Spleen (tissue), 11 donors: Measurements from ENCODE around the gene DNAH6. TPM values are rescaled to one million over a fixed set of nuclear protein-coding genes. Genes with fewer than 3 reads are reported as not detected.

Experiments
- DNase-seq: peaks from one replicate; pipeline ENCODE4 v3.0.0-alpha.2; 2020
- H3K27ac ChIP-seq, 8 donors: fragments of 200-600 bp; sonication (generic) in 7 of 8; 1 replicate in 4 of 8; 2 replicates in 4 of 8; pipeline versions ENCODE4 v1.5.0 to v1.8.0; 2016 to 2021; ENCODE audit warnings: inconsistent platforms in 4 of 8, mild to moderate bottlenecking in 4 of 8, moderate library complexity in 1 of 8
- H3K27me3 ChIP-seq, 7 donors: fragments of 200-600 bp; sonication (generic) in 6 of 7; replicated peaks in 1 of 7; 1 replicate in 4 of 7; 2 replicates in 3 of 7; pipeline versions ENCODE4 v1.5.0 to v1.8.0; 2016 to 2021; ENCODE audit warnings: inconsistent platforms in 3 of 7, mild to moderate bottlenecking in 1 of 7
- H3K36me3 ChIP-seq, 6 donors: fragments of 200-600 bp; sonication (generic) in 5 of 6; 1 replicate in 4 of 6; 2 replicates in 2 of 6; pipeline versions ENCODE4 v1.5.0 to v1.8.0; 2016 to 2021; ENCODE audit warnings: inconsistent platforms in 2 of 6
- H3K4me1 ChIP-seq, 6 donors: fragments of 200-600 bp; sonication (generic) in 5 of 6; 1 replicate in 3 of 6; 2 replicates in 3 of 6; pipeline versions ENCODE4 v1.5.0 to v1.8.0; 2016 to 2021; ENCODE audit warnings: inconsistent platforms in 3 of 6
- H3K4me3 ChIP-seq, 8 donors: fragments of 200-600 bp; sonication (generic) in 7 of 8; 1 replicate in 4 of 8; 2 replicates in 4 of 8; pipeline versions ENCODE4 v1.5.0 to v1.8.0; 2016 to 2021; ENCODE audit warnings: inconsistent platforms in 4 of 8, mild to moderate bottlenecking in 4 of 8, moderate library complexity in 2 of 8
- H3K9me3 ChIP-seq, 8 donors: fragments of 200-600 bp; sonication (generic) in 7 of 8; 1 replicate in 4 of 8; 2 replicates in 4 of 8; pipeline versions ENCODE4 v1.5.0 to v1.8.0; 2016 to 2021; ENCODE audit warnings: inconsistent platforms in 4 of 8
- POLR2A ChIP-seq, 3 donors: fragments of 450-650 bp; IDR thresholded peaks; one replicate each; pipeline ENCODE4 v1.5.1; 2017; ENCODE audit warnings: antibody characterized with exemption in 3 of 3, mild to moderate bottlenecking in 1 of 3
- POLR2AphosphoS5 ChIP-seq, 3 donors: sonication (generic); formaldehyde crosslinking; IDR thresholded peaks; one replicate each; pipeline ENCODE4 v1.5.1; 2017; ENCODE audit warnings: antibody characterized with exemption in 3 of 3
- WGBS, 5 donors: extraction: QIAGEN DNeasy Blood & Tissue Kit in 3 of 5; methylation state at CpG; one replicate each; pipeline versions ENCODE4 v1.1.5 to v1.1.7; 2013 to 2018; 5-methylcytosine and 5-hydroxymethylcytosine counted together
- intact Hi-C: fragments of 100-400 bp; cut with DNase I; formaldehyde crosslinking; loops from one replicate; pipeline ENCODE4 v1.15.0; 2023; ENCODE audit warnings: low total_unique reads
- polyA plus RNA-seq, 3 donors: library from polyadenylated mRNA; stranded (reverse); fragments of 200-250 nt; gene quantifications; one replicate each; pipeline ENCODE4 v1.2.1, GENCODE V29; 2013
- total RNA-seq, 7 donors: library from RNA; depleted of rRNA in 3 of 7; stranded (reverse); fragments of >200 nt in 3 of 7; fragmentation: NEBNext Ultra II Directional in 4 of 7; extraction: Animal tissue kit (Norgen Biotek cat#: 25700) in 4 of 7; gene quantifications; one replicate each; pipeline versions ENCODE4 v1.1.0 to v1.2.1, GENCODE V29; 2016 to 2021
- TF ChIP-seq, protein P1 (sequence below), 11 experiments: fragments of 200-600 bp in 7 of 11; fragments of 450-650 bp in 4 of 11; sonication (generic) in 4 of 11; IDR thresholded peaks in 8 of 11; conservative IDR thresholded peaks in 3 of 11; 1 replicate in 7 of 11; 2 replicates in 4 of 11; pipeline versions ENCODE4 v1.4.0 to v1.8.0; 2016 to 2021; ENCODE audit warnings: antibody characterized with exemption in 11 of 11, inconsistent platforms in 4 of 11, mild to moderate bottlenecking in 1 of 11
- donor health status: healthy with polysubstance abuse.
- donor health status: DM: no; HTN: no; CAD: no; lungs with moderate emphysema.
- donor health status: DM: no; HTN: no; CAD: no.
- donor health status: Bipolar disorder and iron deficiency.
- donor health status: healthy.
- donor health status: DM: no; HTN: no; CAD: no.
- donor health status: DM: yes; HTN: yes; CAD: no.

Gene DNAH6
- total and polyA plus RNA-seq, 10 donors, result 0.02 to 1.1 (median 0.43) TPM; not detected in 1

DNA sequence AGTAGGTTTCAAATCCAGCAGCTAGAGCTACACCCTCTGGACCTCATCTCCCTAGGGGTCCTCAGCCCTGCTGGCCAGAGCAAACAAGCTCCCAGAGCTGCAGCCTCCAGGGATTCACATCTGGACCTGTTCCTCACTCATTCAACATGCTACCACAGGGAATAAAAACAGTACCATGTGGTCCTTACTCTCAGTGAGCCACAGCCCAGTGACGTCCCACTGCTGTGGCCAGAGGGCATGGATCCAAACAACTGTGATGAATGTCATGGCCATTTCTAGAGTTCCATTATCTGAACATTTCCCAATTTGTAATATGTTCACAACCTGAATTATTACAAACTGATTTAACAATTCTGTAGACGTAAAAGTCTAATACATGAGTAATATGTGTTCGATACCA is 186.6 kb downstream of the DNAH6 start:
- WGBS, 5 donors, result 87 to 97% (median 93%) methylated on average over 3 of the region's 3 CpGs
- Histone ChIP-seq H3K27me3 (no peaks in the 10 kb centered on the region), H3K9me3 (peaks cover 0 to 23% (median 3%) of the 10 kb centered on the region in 8 donors), H3K4me1 (no peaks in the 10 kb centered on the region), H3K4me3 (no peak overlapping the region), H3K36me3 (no peaks in the 10 kb centered on the region), H3K27ac (no peak overlapping the region)
- intact Hi-C loops, result no loop called here
- no peak for DNase-seq
- TF ChIP-seq, protein P1, sequence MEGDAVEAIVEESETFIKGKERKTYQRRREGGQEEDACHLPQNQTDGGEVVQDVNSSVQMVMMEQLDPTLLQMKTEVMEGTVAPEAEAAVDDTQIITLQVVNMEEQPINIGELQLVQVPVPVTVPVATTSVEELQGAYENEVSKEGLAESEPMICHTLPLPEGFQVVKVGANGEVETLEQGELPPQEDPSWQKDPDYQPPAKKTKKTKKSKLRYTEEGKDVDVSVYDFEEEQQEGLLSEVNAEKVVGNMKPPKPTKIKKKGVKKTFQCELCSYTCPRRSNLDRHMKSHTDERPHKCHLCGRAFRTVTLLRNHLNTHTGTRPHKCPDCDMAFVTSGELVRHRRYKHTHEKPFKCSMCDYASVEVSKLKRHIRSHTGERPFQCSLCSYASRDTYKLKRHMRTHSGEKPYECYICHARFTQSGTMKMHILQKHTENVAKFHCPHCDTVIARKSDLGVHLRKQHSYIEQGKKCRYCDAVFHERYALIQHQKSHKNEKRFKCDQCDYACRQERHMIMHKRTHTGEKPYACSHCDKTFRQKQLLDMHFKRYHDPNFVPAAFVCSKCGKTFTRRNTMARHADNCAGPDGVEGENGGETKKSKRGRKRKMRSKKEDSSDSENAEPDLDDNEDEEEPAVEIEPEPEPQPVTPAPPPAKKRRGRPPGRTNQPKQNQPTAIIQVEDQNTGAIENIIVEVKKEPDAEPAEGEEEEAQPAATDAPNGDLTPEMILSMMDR (IDR thresholded peaks at IDR 0.05 in 8 of 11, conservative IDR thresholded peaks at IDR 0.05 in 3 of 11), result no peak
- TF ChIP-seq POLR2AphosphoS5 (IDR thresholded peaks at IDR 0.05), result no peak
- TF ChIP-seq POLR2A (IDR thresholded peaks at IDR 0.05), result no peak

- WGBS, 5 donors, result 72 to 91% (median 79%) methylated on average over 2 of the region's 2 CpGs
- no peak for DNase-seq
- TF ChIP-seq, protein P1 (IDR thresholded peaks at IDR 0.05 in 8 of 11, conservative IDR thresholded peaks at IDR 0.05 in 3 of 11), result no peak
- TF ChIP-seq POLR2AphosphoS5 (IDR thresholded peaks at IDR 0.05) (no peak), POLR2A (IDR thresholded peaks at IDR 0.05) (no peak)
- Histone ChIP-seq H3K9me3 (peaks cover 0 to 23% (median 3%) of the 10 kb centered on the region in 8 donors), H3K27me3 (no peaks in the 10 kb centered on the region), H3K4me3 (no peak overlapping the region), H3K36me3 (no peaks in the 10 kb centered on the region), H3K4me1 (no peaks in the 10 kb centered on the region), H3K27ac (no peak overlapping the region)
- intact Hi-C loops, result no loop called here
These were observed 187.5 kb downstream of the DNAH6 start for GRCh38 chr2:84703831-84704230.

DNA sequence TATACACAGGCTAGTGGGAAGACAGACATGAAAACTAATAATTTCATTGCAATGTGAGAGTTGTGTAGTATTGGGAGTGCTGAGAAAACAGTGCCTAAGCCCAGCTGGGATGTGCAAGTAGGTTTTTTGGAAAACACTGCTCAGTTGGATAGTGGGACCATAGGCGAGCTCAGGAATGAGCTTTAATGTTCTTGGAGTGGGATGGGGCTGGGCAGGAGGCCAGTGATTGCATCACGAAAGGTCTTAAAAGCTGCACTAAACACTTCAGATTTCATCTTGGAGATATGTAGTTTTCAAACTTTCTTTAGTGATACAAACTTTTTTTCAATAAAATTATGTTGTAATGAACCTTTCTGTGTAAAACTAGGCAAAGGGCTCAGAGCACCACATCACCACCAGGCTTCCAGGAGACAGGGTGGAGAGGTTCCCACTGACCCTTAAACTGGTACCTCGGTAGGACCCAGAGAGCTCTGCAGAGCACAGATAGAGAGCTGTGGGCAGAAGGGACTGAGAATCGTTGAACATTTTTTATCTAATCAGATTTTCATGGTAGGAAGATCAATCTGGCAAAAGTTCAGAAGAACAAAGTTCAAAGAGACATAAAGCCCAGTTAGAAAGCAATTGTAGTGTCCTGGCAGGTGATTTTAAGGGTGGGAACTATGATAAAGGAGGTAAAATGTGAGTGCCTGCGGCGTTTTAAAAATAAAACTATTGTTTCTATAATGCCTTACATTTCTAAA is 188.4 kb downstream of the DNAH6 start:
- peaks cover 0 to 23% (median 3%) of the 10 kb centered on the region in 8 donors for H3K9me3 ChIP-seq
- H3K27ac ChIP-seq, result no peak overlapping the region
- TF ChIP-seq POLR2AphosphoS5 (IDR thresholded peaks at IDR 0.05) (no peak), POLR2A (IDR thresholded peaks at IDR 0.05) (no peak)
- TF ChIP-seq, protein P1 (IDR thresholded peaks at IDR 0.05 in 8 of 11, conservative IDR thresholded peaks at IDR 0.05 in 3 of 11), result no peak
- no peaks in the 10 kb centered on the region for H3K4me1 ChIP-seq
- H3K27me3 ChIP-seq, result no peaks in the 10 kb centered on the region
- intact Hi-C loops, result no loop called here
- H3K4me3 ChIP-seq, result no peak overlapping the region
- 83 to 91% (median 84%) methylated on average over 6 of the region's 6 CpGs for WGBS, 5 donors
- no peak for DNase-seq
- H3K36me3 ChIP-seq, result no peaks in the 10 kb centered on the region

DNA sequence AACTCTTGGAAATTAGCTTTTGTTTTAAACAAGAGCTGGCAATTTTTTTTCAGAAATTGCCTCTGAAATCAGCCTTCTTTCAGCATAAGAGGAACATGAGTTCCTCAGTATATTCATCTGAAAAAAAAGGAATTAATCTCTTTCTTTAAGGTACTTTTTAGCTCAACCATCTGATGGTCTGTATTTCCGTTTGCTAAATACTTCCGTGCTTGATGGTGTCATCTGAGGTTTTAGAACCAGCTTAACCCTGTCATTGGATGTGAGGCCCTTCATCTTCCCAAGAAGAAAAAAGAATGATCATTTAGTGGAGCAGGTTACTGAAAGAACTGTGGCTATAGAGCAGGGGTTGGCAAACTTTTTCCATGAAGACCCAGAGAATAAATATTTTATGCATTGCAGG is 189.6 kb downstream of the DNAH6 start:
- TF ChIP-seq, protein P1 (IDR thresholded peaks at IDR 0.05 in 8 of 11, conservative IDR thresholded peaks at IDR 0.05 in 3 of 11), result no peak
- TF ChIP-seq POLR2A (IDR thresholded peaks at IDR 0.05), result no peak
- no peak for TF ChIP-seq POLR2AphosphoS5 (IDR thresholded peaks at IDR 0.05)
- intact Hi-C loops, result no loop called here
- Histone ChIP-seq H3K27ac (no peak overlapping the region), H3K4me3 (no peak overlapping the region), H3K9me3 (peaks cover 0 to 22% (median 3%) of the 10 kb centered on the region in 8 donors), H3K36me3 (no peaks in the 10 kb centered on the region), H3K27me3 (no peaks in the 10 kb centered on the region), H3K4me1 (no peaks in the 10 kb centered on the region)
- no peak for DNase-seq
- WGBS, 5 donors, result 71 to 85% (median 76%) methylated on average over 2 of the region's 2 CpGs
